NCI-H2081 treated with DMSO at 0.1 percent for 48 hours (cell line): ENCODE data around the gene ZSWIM6.

Source experiments
- DNase-seq: peaks from one replicate; lab custom pipeline; 2025; lab: John Stamatoyannopoulos, UW

Gene ZSWIM6

GRCh38 chr5:61332851-61333320 is 828 bp downstream of the ZSWIM6 start:
- no peak for DNase-seq

- no peak for DNase-seq
Measured at GRCh38 chr5:61333321-61333953, 1.4 kb downstream of the ZSWIM6 start.

DNA sequence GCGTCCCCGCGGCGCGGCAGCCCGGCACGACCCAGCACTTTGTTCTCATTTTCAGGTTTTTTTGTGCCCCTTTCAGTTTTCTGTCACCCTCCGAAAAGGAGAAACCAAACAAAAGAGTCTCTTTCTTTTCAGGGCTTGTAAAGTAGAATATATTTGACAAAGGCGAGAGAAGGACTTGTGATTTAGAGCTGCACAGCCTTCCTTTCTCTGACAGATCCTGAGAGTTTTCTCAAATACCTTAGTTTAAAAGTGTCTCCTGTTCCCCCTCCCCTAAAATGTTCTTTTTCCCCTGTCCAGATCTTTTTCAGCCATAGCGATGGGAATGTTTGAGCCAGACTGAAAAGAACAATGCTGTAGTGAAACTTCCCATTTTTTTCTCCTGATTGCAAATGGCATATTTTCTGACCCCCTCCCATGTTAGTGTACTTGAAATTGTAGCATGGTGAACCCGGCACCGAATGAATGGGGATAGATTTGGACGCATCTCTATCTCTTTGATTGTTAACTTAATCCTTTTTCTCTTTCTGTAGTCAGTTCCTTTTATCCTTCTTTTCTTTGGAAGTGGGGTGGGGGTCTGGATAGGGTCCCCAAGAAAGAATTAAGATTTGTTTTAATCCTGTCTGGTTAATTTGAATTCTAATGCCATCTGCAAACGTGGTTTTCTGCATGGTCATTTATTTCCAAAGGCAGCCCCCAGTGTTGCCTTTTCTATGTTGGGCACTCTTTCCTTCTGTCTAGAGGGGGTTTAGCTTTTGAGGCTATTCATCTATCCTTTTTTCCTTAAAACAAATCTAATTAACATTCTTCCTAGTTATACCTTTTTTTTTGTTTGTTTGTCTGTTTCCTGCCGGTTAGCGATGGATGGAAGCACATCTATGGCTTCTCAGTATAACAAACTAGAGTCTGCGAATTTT is 2.2 kb downstream of the ZSWIM6 start:
- no peak for DNase-seq

DNA sequence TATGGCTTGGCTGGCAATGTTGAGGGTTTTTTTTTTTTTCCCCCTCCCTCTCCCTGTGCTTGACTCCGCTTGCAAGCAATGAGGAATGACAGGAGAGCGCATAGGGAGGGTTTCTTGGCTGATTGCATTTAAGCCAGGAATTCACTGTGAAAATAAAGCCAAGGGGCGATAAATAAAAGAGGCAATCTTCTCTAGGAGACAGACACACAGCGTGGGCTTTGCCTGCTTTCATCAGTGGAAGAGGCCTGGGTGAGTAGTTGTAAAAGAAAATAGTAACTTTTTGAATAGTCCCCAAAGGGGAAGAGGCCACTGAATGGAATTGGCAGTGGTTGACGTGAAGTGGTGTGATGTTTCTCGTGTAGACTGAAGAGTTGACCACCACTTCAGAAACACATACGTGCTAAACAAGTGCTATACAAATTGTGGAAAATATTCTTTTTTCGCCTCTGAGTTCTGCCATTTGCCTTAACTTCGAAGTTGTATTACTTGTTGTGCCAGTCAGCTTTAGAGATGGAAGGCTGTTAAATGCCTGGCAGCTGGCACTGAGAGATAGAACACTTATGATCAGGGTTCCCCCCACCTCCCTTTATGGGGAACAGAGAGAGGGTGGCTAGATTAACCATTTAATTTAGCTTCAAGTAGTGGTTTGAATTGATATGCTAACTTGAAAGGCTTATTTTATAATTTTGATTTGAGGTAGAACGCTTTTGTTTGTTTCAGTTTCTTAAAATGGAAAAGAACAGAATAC is 3.0 kb downstream of the ZSWIM6 start:
- DNase-seq, result no peak

- DNase-seq, result no peak
Measured at GRCh38 chr5:61339764-61340163, 7.7 kb downstream of the ZSWIM6 start.

DNA sequence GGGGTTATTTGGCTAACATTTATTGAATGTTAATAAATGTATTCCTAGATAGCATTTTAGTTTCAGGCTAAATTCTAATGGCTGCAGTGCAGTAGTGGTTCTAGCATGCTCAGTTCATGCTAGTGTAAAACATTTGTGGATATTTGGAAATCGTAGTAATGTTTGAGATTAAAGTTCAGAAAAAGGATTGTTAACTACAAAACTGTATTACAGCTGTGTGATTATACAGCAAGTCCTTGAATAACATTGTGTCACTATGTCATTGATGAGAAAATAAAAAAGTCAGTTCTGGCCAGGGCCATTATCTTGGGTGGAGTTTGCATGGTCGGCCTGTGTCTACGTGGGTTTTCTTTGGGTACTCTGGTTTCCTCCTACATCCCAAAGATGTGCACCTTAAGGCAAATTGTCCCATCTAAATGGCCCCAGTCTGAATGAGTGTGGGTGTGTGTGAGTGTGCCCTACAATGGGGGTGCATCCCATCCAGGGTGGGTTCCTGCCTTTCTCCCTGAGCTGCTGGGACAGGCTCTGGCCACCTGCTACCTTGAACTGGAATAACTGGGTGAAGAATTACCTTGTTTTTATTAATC is 8.8 kb downstream of the ZSWIM6 start:
- no peak for DNase-seq

GRCh38 chr5:61342071-61342501 is 10.0 kb downstream of the ZSWIM6 start:
- DNase-seq, result no peak

- no peak for DNase-seq
Measured at GRCh38 chr5:61344187-61344944, 12.3 kb downstream of the ZSWIM6 start.

DNA sequence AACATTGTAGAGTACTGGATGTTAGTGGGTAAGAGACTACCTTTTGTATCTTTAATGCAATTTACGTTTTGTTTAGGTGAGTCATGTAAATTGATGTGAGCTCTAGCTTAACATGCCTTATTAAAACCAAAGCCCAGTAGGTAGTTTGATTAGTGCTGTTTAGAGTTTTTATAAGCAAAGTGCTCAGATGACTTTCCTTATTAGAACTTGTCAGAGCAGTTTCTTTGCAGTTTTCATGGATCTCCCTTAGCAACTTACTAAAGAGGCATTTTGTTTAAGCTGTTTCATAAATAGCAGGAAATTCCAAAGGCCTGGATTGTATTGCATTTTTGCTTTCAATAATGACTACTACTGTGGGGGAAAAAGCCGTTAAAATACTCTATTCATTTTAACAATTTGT is 14.5 kb downstream of the ZSWIM6 start:
- DNase-seq, result no peak

GRCh38 chr5:61347080-61347479 is 15.0 kb downstream of the ZSWIM6 start:
- DNase-seq, result no peak

- no peak for DNase-seq
Measured at GRCh38 chr5:61348447-61348846, 16.4 kb downstream of the ZSWIM6 start.

DNA sequence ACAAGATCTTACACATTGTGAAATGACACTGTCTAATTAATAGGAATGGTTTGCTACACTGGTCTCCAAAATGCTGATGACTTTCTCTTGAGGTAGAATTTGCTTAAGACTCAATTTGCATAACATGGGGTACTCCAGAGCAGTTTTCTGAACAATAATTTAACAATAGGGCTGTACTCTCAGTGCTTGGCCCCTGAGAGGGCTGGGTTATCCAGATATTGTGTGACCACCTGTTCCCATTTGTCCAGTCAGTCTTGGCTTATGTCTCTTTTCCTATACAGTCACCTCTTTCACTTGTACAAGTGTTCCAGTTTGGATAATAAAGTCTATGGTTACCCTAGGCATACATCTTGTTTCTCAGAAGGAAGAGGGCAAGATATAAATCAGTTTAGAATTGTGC is 17.9 kb downstream of the ZSWIM6 start:
- no peak for DNase-seq

- DNase-seq, result no peak
Measured at GRCh38 chr5:61350535-61350934, 18.5 kb downstream of the ZSWIM6 start.

DNA sequence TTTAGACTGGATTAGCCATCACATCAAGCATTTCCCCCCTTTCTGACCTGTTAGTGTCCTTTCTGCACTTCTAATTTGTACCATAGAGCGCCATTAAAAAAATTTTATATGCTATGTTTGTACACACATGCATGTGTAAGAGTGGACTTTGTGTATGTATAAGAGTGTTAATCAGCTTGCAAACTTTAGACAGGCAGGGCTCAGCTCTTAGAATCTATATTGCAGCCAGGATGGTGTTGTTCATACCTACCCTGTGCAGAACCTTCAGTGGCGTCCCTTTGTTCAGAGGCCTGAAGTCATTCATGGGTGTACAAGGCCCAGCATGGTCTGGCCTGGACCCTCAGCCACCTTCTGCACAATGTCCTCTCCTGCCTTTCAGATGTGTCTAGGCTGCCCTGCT is 19.7 kb downstream of the ZSWIM6 start:
- no peak for DNase-seq

DNA sequence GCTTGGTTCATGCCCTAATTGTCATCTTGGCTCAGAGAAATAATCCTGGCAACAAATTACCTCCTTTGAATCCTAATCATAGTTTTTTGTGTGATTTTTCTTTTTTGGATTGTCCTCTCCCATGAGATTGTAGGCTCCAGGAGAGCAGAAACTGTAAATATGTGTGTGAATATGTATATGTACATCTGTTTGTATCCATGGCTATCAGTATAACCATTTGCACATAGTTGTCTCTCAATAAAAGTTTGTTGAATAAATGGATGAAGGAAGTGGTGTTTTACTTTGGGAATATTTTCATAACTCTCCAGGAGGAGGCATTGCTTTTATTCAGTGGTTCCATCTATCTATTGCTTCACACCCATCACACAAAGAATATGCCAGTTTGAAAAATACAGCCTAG is 20.1 kb downstream of the ZSWIM6 start:
- no peak for DNase-seq

DNA sequence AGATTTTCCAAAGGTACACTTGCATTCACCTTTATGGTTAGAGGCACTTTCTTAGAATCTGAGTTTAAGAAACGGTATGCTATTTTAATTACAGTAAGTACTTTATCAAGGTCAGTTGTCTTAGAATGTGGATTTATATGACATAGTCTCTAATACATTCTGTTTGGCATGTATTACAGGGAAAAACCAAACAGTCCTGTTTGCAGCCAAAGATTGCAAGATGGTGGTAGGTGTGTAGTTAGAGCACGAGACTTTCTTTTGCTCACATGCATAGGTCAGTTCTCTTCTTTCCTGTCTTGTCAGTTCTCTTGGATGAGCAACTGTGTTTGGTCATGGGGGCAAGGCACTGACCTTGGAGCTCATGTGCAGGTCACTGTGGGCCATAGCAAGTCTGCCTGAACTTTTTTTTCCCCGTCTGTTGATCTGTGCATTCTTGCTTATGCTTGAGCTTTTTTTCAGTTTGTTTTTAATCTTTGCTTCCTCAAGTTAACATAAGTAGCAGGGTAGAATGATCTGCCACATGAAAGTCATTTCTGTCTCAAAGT is 20.6 kb downstream of the ZSWIM6 start:
- no peak for DNase-seq

DNA sequence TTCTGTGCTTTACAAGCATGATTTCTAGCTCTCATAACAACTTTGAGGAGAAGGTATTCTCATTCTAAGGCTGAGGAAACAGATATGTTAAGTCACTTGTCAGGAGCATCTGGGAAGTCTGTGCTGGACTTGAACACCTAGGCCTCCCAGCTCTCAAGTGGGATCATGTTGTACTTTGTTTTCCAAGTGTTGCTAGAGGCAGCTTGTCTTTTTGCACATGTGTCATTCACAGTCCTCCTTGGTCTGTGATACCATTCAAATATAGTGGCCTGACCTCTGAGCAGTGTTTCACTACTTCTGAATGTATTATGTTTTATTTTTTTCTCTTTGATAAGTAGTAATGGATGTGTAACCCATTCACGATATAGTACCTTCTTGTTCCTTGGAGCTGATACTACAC is 21.2 kb downstream of the ZSWIM6 start:
- no peak for DNase-seq

DNA sequence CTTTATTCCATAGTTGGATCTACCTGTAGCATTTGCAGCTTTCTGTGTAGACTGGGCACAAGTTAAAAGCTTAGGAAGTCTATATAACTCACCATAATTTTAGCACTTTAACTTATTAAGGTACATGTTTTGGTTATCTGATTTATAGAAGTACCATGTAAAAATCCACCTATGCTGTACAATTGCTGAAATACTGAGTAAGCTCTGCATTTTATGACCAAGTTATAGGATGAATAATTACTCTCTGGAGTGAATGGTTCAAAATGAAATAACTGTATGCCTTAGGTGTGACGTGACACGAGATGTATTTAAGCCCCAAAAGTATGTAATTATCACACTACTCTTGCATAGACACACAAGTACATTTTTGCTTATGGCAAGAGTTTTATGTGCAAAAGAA is 22.1 kb downstream of the ZSWIM6 start:
- DNase-seq, result no peak

DNA sequence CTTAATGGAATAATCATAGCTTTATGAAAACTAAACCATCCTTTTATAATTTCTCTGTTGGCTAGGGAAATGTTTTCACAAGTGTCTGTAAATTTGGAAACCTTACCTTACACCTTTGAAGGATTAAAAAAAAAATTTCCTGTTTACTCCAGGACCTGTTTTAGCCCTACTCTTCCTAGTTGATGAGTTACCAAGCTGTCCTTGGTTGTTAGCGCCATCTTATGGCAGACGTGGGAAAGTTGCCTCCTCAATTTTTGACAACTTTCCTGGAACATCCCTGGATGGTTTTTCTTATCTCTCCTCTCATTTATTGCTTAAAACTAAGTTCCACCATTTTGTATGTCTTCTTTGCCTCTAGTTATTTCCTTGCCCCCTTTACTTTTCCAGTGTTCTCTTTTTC is 25.7 kb downstream of the ZSWIM6 start:
- no peak for DNase-seq

DNA sequence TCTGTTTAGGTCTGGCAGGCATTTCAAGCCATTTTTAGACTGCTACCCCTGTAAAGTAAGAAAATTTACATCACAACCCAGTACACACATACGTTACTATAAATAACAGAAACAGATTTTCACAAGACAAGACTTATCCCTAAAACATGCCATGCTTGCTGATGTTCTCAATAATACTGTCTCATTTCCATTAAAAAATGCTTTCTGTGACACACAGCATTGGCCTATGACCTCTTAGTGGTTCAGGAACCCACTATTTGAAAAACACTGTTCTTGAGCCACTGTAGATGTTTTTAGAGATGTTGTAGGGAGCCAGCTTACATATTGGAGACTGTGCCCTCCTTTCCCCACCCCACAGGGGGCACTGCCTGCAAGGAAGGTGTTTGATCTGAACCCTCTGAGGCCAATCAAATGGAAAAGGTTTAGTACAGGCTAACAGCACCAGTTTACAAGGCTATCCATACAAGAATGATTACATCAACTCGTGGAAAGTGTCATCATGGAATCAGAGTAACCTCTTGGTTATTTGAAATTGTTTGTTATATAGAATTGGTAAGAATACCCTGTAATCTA is 30.8 kb downstream of the ZSWIM6 start:
- DNase-seq, result no peak
